ENCODE results near the gene SLCO1B1.

DNA sequence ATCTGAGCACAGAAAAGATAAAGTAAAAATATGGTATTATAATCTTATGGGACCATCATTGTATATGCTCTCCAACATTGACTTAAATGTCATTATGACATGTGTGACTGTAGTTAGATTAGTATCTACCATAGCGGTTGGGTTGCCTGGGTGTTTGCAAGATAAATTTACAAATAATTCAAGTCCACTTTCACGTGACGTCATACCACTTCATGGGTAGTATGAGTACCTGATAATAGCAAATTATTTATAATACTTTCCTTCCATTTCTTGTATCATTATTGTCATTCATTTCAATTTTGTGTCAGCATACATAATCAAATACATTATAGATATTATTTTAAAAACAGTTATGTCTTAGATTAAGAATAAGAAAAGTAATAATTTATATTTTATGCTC, 20.2 kb downstream of the SLCO1B1 start:
- TF ChIP-seq, protein P1, sequence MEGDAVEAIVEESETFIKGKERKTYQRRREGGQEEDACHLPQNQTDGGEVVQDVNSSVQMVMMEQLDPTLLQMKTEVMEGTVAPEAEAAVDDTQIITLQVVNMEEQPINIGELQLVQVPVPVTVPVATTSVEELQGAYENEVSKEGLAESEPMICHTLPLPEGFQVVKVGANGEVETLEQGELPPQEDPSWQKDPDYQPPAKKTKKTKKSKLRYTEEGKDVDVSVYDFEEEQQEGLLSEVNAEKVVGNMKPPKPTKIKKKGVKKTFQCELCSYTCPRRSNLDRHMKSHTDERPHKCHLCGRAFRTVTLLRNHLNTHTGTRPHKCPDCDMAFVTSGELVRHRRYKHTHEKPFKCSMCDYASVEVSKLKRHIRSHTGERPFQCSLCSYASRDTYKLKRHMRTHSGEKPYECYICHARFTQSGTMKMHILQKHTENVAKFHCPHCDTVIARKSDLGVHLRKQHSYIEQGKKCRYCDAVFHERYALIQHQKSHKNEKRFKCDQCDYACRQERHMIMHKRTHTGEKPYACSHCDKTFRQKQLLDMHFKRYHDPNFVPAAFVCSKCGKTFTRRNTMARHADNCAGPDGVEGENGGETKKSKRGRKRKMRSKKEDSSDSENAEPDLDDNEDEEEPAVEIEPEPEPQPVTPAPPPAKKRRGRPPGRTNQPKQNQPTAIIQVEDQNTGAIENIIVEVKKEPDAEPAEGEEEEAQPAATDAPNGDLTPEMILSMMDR (IDR thresholded peaks at IDR 0.05): no peak
- TF ChIP-seq POLR2A (IDR thresholded peaks at IDR 0.05): no peak

Data from heart left ventricle (tissue), 13 donors.